HEK293 (cell line): ENCODE data around the gene DNER.

Experiments
- CTCF ChIA-PET: fragments of 350-600 bp; formaldehyde crosslinking; extraction: SDS; loops from one replicate; lab custom pipeline; 2021; ENCODE audit warnings: antibody characterized with exemption; lab: Yijun Ruan, JAX
- POLR2A ChIA-PET: fragments of 300-600 bp; formaldehyde crosslinking; extraction: SDS; loops from one replicate; lab custom pipeline; 2020; ENCODE audit warnings: antibody characterized with exemption, inconsistent platforms; lab: Yijun Ruan, JAX
- H3K27ac ChIP-seq: fragments of 200-500 bp; sonication (Bioruptor generic); 2 replicates; pipeline ENCODE4 v1.5.1; 2014; ENCODE audit warnings: low read depth, low read length, control low read depth, inconsistent platforms; ENCODE audit errors: extremely low read depth
- H3K36me3 ChIP-seq, 2 experiments: fragments of 200-500 bp in 1 of 2; sonication (Bioruptor generic) in 1 of 2; 1 replicate in 1 of 2; 2 replicates in 1 of 2; pipeline ENCODE4 v1.5.1; 2014 to 2017; ENCODE audit warnings: inconsistent platforms in 2 of 2, low read length in 2 of 2; ENCODE audit not compliant: control insufficient read depth in 2 of 2, insufficient read depth in 1 of 2
- H3K4me1 ChIP-seq: fragments of 200-500 bp; sonication (Bioruptor generic); 2 replicates; pipeline ENCODE4 v1.5.1; 2014; ENCODE audit warnings: mild to moderate bottlenecking, low read length, inconsistent platforms; ENCODE audit not compliant: control insufficient read depth, insufficient read depth
- H3K4me3 ChIP-seq: 2 replicates; pipeline ENCODE4 v1.5.1; 2011; ENCODE audit warnings: low read depth, mild to moderate bottlenecking, control low read depth, low read length, moderate library complexity
- H3K9me3 ChIP-seq: fragments of 200-500 bp; sonication (Bioruptor generic); 2 replicates; pipeline ENCODE4 v1.5.1; 2014; ENCODE audit warnings: low read depth, low read length, inconsistent platforms; ENCODE audit not compliant: control insufficient read depth, insufficient read depth
- AEBP2 ChIP-seq: fragments of 450-650 bp; formaldehyde crosslinking; IDR thresholded peaks from 2 replicates; pipeline ENCODE4 v1.5.1; 2016; ENCODE audit warnings: missing biosample characterization, missing genetic modification characterization, borderline replicate concordance
- KLF1 ChIP-seq: fragments of 450-650 bp; formaldehyde crosslinking; IDR thresholded peaks from 2 replicates; pipeline ENCODE4 v1.5.1; 2016; ENCODE audit warnings: missing biosample characterization, missing genetic modification characterization
- KLF10 ChIP-seq: fragments of 450-650 bp; IDR thresholded peaks from 2 replicates; pipeline ENCODE4 v1.5.1; 2018; ENCODE audit warnings: missing biosample characterization, mild to moderate bottlenecking, missing genetic modification characterization
- KLF7 ChIP-seq: fragments of 450-650 bp; formaldehyde crosslinking; IDR thresholded peaks from 2 replicates; pipeline ENCODE4 v1.5.1; 2016; ENCODE audit warnings: missing biosample characterization, missing genetic modification characterization, borderline replicate concordance
- PRDM4 ChIP-seq: fragments of 450-650 bp; formaldehyde crosslinking; IDR thresholded peaks from 2 replicates; pipeline ENCODE4 v1.5.1; 2017; ENCODE audit warnings: missing biosample characterization, missing genetic modification characterization
- SP2 ChIP-seq: fragments of 450-650 bp; formaldehyde crosslinking; IDR thresholded peaks from 2 replicates; pipeline ENCODE4 v1.5.1; 2016; ENCODE audit warnings: missing biosample characterization, missing genetic modification characterization
- SP7 ChIP-seq: fragments of 450-650 bp; formaldehyde crosslinking; IDR thresholded peaks from 2 replicates; pipeline ENCODE4 v1.5.1; 2016; ENCODE audit warnings: missing biosample characterization, missing genetic modification characterization
- ZBTB21 ChIP-seq: fragments of 450-650 bp; formaldehyde crosslinking; IDR thresholded peaks from 2 replicates; pipeline ENCODE4 v1.5.1; 2017; ENCODE audit warnings: missing biosample characterization, missing genetic modification characterization
- ZBTB48 ChIP-seq: fragments of 450-650 bp; formaldehyde crosslinking; IDR thresholded peaks from 2 replicates; pipeline ENCODE4 v1.5.1; 2016; ENCODE audit warnings: missing biosample characterization, missing genetic modification characterization
- ZBTB7A ChIP-seq: fragments of 450-650 bp; formaldehyde crosslinking; IDR thresholded peaks from 2 replicates; pipeline ENCODE4 v1.5.1; 2016; ENCODE audit warnings: low read depth, missing biosample characterization, missing genetic modification characterization
- ZFP69B ChIP-seq: fragments of 450-650 bp; formaldehyde crosslinking; IDR thresholded peaks from 2 replicates; pipeline ENCODE4 v1.5.1; 2016; ENCODE audit warnings: missing biosample characterization, missing genetic modification characterization
- ZNF10 ChIP-seq: fragments of 450-650 bp; formaldehyde crosslinking; IDR thresholded peaks from 2 replicates; pipeline ENCODE4 v1.5.1; 2017; ENCODE audit warnings: missing biosample characterization, missing genetic modification characterization
- ZNF148 ChIP-seq: fragments of 450-650 bp; formaldehyde crosslinking; IDR thresholded peaks from 2 replicates; pipeline ENCODE4 v1.5.0; 2017; ENCODE audit warnings: missing biosample characterization, missing genetic modification characterization, borderline replicate concordance
- ZNF18 ChIP-seq: fragments of 450-650 bp; formaldehyde crosslinking; IDR thresholded peaks from 2 replicates; pipeline ENCODE4 v1.5.1; 2016; ENCODE audit warnings: missing biosample characterization, missing genetic modification characterization
- ZNF19 ChIP-seq: fragments of 450-650 bp; formaldehyde crosslinking; IDR thresholded peaks from 2 replicates; pipeline ENCODE4; 2016; ENCODE audit warnings: missing biosample characterization, missing genetic modification characterization, low read depth
- ZNF24 ChIP-seq: fragments of 450-650 bp; formaldehyde crosslinking; IDR thresholded peaks from 2 replicates; pipeline ENCODE4 v1.5.1; 2016; ENCODE audit warnings: missing biosample characterization, missing genetic modification characterization
- ZNF426 ChIP-seq: fragments of 450-650 bp; formaldehyde crosslinking; IDR thresholded peaks from 2 replicates; pipeline ENCODE4 v1.5.1; 2017; ENCODE audit warnings: missing biosample characterization, missing genetic modification characterization, mild to moderate bottlenecking, inconsistent platforms, moderate library complexity
- ZNF510 ChIP-seq: fragments of 450-650 bp; formaldehyde crosslinking; IDR thresholded peaks from 2 replicates; pipeline ENCODE4 v1.5.1; 2018; ENCODE audit warnings: mild to moderate bottlenecking, missing genetic modification characterization, missing biosample characterization; ENCODE audit not compliant: insufficient replicate concordance
- ZNF624 ChIP-seq: fragments of 450-650 bp; formaldehyde crosslinking; IDR thresholded peaks from 2 replicates; pipeline ENCODE4 v1.5.1; 2017; ENCODE audit warnings: missing biosample characterization, missing genetic modification characterization
- ZNF660 ChIP-seq: fragments of 450-650 bp; IDR thresholded peaks from 2 replicates; pipeline ENCODE4 v1.5.1; 2018; ENCODE audit warnings: missing biosample characterization, mild to moderate bottlenecking, missing genetic modification characterization
- ZNF76 ChIP-seq: fragments of 450-650 bp; formaldehyde crosslinking; IDR thresholded peaks from 2 replicates; pipeline ENCODE4; 2016; ENCODE audit warnings: low read depth, missing biosample characterization, missing genetic modification characterization, borderline replicate concordance
- ZNF785 ChIP-seq: fragments of 450-650 bp; formaldehyde crosslinking; IDR thresholded peaks from 2 replicates; pipeline ENCODE4 v1.5.1; 2016; ENCODE audit warnings: missing biosample characterization, missing genetic modification characterization
- ZNF837 ChIP-seq: fragments of 450-650 bp; formaldehyde crosslinking; IDR thresholded peaks from 2 replicates; pipeline ENCODE4 v1.5.1; 2016; ENCODE audit warnings: missing biosample characterization, missing genetic modification characterization

DNER gene

GRCh38 chr2:229335877-229336346, 378.4 kb downstream of the DNER start (continued):
- TF ChIP-seq ZNF24 (tag by site-specific recombination): no peak
- TF ChIP-seq ZNF785 (tag by site-specific recombination): no peak
- no peak for TF ChIP-seq ZBTB7A (tag by site-specific recombination)

GRCh38 chr2:229335330-229335729, 379.0 kb downstream of the DNER start:
- no peaks in the 10 kb centered on the region for H3K9me3 ChIP-seq
- H3K4me1 ChIP-seq: peaks cover 4% of the 10 kb centered on the region
- CTCF ChIA-PET: no interaction called here
- H3K36me3 ChIP-seq: no peaks in the 10 kb centered on the region
- TF ChIP-seq ZNF837 (tag by site-specific recombination) (no peak), KLF7 (tag by site-specific recombination) (no peak), KLF1 (tag by site-specific recombination) (no peak), KLF10 (tag by site-specific recombination) (no peak), ZNF624 (tag by site-specific recombination) (no peak), ZNF10 (tag by site-specific recombination) (no peak), AEBP2 (tag by site-specific recombination) (no peak), ZNF19 (no peak), ZNF76 (no peak), SP2 (tag by site-specific recombination) (no peak), ZNF18 (tag by site-specific recombination) (no peak), ZBTB48 (no peak), ZNF510 (no peak), ZNF426 (tag by site-specific recombination) (no peak), ZNF660 (tag by site-specific recombination) (no peak), ZFP69B (tag by site-specific recombination) (no peak)
- POLR2A ChIA-PET: no interaction called here
- no peak overlapping the region for H3K27ac ChIP-seq
- no peak overlapping the region for H3K4me3 ChIP-seq

- Histone ChIP-seq H3K27ac (no peak overlapping the region), H3K4me1 (peaks cover 4% of the 10 kb centered on the region), H3K4me3 (no peak overlapping the region), H3K9me3 (no peaks in the 10 kb centered on the region), H3K36me3 (no peaks in the 10 kb centered on the region)
- POLR2A ChIA-PET: no interaction called here
- CTCF ChIA-PET: interaction anchor here (0.6 to 2.9 kb wide), 2 partner anchors 11 to 100 kb away, joined by 6 to 17 read pairs; no protein-coding TSS in a partner anchor
- TF ChIP-seq SP7 (tag by site-specific recombination) (no peak), PRDM4 (no peak), ZNF148 (tag by site-specific recombination) (no peak), ZBTB21 (no peak)
Observed at GRCh38 chr2:229330952-229331351, 383.4 kb downstream of the DNER start.
